Measurements from ENCODE around the gene ZNF831.

- TF ChIP-seq, protein P1, sequence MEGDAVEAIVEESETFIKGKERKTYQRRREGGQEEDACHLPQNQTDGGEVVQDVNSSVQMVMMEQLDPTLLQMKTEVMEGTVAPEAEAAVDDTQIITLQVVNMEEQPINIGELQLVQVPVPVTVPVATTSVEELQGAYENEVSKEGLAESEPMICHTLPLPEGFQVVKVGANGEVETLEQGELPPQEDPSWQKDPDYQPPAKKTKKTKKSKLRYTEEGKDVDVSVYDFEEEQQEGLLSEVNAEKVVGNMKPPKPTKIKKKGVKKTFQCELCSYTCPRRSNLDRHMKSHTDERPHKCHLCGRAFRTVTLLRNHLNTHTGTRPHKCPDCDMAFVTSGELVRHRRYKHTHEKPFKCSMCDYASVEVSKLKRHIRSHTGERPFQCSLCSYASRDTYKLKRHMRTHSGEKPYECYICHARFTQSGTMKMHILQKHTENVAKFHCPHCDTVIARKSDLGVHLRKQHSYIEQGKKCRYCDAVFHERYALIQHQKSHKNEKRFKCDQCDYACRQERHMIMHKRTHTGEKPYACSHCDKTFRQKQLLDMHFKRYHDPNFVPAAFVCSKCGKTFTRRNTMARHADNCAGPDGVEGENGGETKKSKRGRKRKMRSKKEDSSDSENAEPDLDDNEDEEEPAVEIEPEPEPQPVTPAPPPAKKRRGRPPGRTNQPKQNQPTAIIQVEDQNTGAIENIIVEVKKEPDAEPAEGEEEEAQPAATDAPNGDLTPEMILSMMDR (IDR thresholded peaks at IDR 0.05 in 4 of 5, conservative IDR thresholded peaks at IDR 0.05 in 1 of 5) = no peak
- no peak for TF ChIP-seq POLR2A (IDR thresholded peaks at IDR 0.05)
Measured at GRCh38 chr20:59153832-59154231, 9.8 kb upstream of the ZNF831 start.
